Pulmonary artery endothelial cell (primary cell): ENCODE data around the gene SLC1A1. TPM values are rescaled to one million over a fixed set of nuclear protein-coding genes. Genes with fewer than 3 reads are reported as not detected.
"Not testable (repeated sequence)": the region's sequence is repeated elsewhere in the genome, so short reads cannot be mapped to it uniquely, and the experiment has no call there.

Source experiments
- DNase-seq: peaks from one replicate; pipeline ENCODE4 v3.0.0-alpha.2; 2011; ENCODE audit warnings: low read depth, low spot score
- total RNA-seq: library from RNA; depleted of rRNA; stranded (reverse); fragments of >200 nt; gene quantifications from 2 replicates; pipeline ENCODE4 v1.2.3, GENCODE V29; 2014

Gene SLC1A1
- total RNA-seq, 1 donor from 2014 or later, result 24.0 TPM

DNA sequence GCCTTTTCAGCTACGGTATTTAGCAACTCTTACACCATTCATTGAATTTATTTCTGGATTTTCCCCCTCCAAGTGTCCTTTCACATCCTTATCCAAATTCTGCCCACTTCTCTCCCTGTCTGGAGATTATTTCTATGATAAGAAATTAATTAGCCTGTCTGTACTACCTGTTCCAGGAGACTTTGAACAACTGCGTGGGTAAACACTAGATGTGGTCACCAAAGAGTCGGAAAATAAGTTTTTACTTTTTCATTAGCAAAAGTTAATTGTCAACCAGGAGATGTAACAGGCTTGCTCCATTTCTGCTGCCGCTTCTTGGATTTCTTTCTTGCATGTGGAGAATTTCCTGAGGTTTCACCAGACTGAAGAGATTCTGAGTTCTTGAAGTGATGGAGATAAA, 14.0 kb downstream of the SLC1A1 start:
- no peak for DNase-seq

DNA sequence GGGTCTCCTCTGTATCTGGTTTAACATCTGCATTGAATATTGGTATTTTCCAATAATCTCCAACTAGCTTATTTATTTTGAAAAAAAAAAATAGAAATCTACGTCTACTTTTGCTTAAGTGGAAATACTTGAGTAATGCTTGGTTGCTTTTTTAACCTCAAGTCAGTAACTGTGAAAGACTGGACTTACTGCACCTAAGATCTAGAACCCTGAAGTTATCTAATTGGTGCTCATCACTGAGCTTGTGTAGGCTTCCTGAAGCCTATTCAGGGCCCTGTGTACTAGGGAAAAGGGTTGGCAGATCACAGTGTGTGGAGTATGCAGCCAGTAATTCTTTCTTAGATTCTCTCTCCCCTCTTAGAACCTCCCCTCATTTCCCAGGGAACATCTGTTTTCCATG, 16.2 kb downstream of the SLC1A1 start:
- no peak for DNase-seq

- DNase-seq, result no peak
Measured at GRCh38 chr9:4507306-4508130, 17.2 kb downstream of the SLC1A1 start.

GRCh38 chr9:4508246-4508906, 18.1 kb downstream of the SLC1A1 start:
- DNase-seq, result no peak

GRCh38 chr9:4508907-4509589, 18.8 kb downstream of the SLC1A1 start:
- no peak for DNase-seq

GRCh38 chr9:4509590-4509984, 19.3 kb downstream of the SLC1A1 start:
- no peak for DNase-seq

- DNase-seq, result no peak
Measured at GRCh38 chr9:4510546-4511322, 20.5 kb downstream of the SLC1A1 start.

- DNase-seq, result no peak
Measured at GRCh38 chr9:4514252-4515128, 24.2 kb downstream of the SLC1A1 start.

GRCh38 chr9:4515958-4516375, 25.7 kb downstream of the SLC1A1 start:
- DNase-seq, result no peak

DNA sequence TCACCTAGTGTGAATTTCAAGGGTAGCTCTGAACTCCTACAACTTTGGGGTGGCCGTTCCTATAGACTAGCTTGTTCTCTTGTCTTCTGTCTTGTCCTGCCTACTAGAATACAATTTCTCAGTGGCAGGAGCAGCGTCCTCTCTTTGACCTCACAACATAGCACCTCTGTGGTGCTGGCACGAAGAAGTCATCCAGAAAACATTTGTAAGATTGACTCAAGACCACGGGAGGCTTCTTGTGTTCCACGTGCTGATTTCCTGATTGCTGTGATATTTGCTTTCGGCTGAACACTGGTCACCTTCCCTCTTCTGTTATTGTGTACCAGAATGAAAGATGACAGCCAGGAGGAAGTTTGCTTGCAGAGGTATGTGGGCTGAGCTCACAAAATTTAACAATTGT, 27.0 kb downstream of the SLC1A1 start:
- DNase-seq, result no peak

DNA sequence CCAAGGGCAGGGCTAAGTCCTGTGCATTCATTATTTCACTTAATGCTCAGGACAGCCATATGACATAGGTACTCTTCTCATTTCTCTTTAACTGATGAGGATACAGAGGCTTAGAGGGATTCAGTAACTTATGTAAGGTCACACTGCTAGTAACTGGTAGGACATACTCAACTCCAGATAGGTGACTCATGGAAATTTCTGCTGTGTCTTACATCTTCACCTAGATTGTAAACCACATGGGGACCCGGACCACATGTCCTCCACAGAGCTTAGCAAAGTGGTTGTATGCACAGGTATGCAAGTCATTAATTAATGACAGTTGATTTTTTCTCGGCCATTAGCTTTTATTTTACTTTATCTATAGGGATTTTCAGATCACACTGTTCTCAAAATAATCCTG, 29.3 kb downstream of the SLC1A1 start:
- no peak for DNase-seq

GRCh38 chr9:4520055-4520454, 29.8 kb downstream of the SLC1A1 start:
- no peak for DNase-seq

GRCh38 chr9:4530375-4530774, 40.1 kb downstream of the SLC1A1 start:
- peak; percentile 44 for DNase-seq

- DNase-seq, result not testable (repeated sequence)
Measured at GRCh38 chr9:4530831-4531230, 40.6 kb downstream of the SLC1A1 start.

GRCh38 chr9:4531355-4531754, 41.1 kb downstream of the SLC1A1 start:
- not testable (repeated sequence) for DNase-seq

DNA sequence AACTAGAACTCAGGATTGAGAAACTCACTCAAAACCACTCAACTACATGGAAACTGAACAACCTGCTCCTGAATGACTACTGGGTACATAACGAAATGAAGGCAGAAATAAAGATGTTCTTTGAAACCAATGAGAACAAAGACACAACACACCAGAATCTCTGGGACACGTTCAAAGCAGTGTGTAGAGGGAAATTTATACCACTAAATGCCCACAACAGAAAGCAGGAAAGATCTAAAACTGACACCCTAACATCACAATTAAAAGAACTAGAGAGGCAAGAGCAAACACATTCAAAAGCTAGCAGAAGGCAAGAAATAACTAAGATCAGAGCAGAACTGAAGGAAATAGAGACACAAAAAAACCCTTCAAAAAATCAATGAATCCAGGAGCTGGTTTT, 43.6 kb downstream of the SLC1A1 start:
- DNase-seq, result not testable (repeated sequence)

DNA sequence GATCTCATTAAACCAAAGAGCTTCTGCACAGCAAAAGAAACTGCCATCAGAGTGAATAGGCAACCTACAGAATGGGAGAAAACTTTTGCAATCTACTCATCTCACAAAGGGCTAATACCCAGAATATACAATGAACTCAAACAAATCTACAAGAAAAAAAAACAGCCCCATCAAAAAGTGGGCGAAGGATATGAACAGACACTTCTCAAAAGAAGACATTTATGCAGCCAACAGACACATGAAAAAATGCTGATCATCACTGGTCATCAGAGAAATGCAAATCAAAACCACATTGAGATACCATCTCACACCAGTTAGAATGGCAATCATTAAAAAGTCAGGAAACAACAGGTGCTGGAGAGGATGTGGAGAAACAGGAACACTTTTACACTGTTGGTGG, 45.9 kb downstream of the SLC1A1 start:
- DNase-seq, result not testable (repeated sequence)

DNA sequence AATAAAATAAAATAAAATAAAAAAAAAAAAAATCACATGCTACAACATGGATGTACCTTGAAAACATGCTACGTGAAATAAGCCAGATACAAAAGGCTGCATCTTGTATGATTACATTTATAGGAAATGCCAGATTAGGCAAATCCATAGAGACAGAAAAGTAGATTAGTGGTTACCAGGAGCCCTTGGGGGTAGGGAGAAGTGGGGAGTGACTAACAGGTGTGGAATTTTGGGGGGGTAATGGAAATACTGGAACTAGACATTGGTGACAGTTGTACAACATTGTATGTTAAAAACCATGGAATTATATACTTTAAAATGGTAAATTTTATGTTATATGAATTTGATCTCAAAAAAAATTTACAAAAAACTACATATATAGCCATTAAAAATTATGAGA, 47.3 kb downstream of the SLC1A1 start:
- DNase-seq, result no peak

- DNase-seq, result no peak
Measured at GRCh38 chr9:4538107-4538506, 47.8 kb downstream of the SLC1A1 start.

DNA sequence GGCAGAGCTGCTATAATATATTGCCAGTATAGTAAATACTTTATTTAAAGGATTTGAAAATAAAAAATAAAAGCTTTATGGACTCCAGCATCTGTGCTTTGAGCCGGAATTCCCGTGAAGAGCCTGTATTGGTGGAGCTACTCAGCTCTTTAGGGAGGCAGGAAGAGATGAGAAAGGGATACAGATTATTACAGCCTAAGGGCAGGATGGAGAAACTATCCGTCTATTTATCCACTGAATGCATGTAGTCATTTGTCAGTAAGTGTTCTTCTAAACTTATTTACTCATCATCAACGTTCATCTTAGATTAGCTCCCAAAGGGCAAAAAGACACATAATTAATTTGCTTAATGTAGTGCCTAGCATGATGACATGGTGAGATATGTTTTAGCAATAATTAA, 48.4 kb downstream of the SLC1A1 start:
- DNase-seq, result no peak

- no peak for DNase-seq
Measured at GRCh38 chr9:4540425-4540824, 50.2 kb downstream of the SLC1A1 start.
